Testis (tissue), 2 donors: ENCODE measurements around the gene KRTAP5-9.

Experiments used
- POLR2A ChIP-seq: fragments of 450-650 bp; IDR thresholded peaks from one replicate; pipeline ENCODE4 v1.6.1; 2017; ENCODE audit warnings: antibody characterized with exemption, mild to moderate bottlenecking, moderate library complexity
- TF ChIP-seq, protein P1 (sequence below), 3 experiments: fragments of 450-650 bp in 2 of 3; fragments of 200-600 bp in 1 of 3; sonication (generic) in 1 of 3; IDR thresholded peaks; one replicate each; pipeline ENCODE4 v1.5.1; 2016 to 2019; ENCODE audit warnings: antibody characterized with exemption in 3 of 3, mild to moderate bottlenecking in 2 of 3, moderate library complexity in 1 of 3

DNA sequence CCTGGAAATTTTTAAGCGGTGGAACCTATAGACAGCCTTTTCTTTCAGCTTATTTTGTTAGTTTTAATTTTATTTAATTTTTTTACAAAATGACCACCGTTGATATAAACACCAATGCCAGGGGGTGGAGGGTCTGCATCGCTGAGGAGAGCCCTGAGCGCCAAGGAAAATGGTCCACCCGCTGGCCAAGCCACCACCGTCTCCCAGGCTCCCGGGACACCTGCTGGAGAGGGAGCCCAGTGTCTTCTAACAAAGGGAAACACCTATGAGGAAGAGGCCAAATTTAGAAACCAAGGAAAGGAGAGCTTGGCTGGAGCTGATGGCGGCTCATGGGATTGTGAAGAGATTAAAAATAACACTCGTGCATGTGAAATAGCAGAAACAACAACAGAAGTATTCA is 10.7 kb upstream of the KRTAP5-9 start:
- TF ChIP-seq POLR2A: no peak
- TF ChIP-seq, protein P1, sequence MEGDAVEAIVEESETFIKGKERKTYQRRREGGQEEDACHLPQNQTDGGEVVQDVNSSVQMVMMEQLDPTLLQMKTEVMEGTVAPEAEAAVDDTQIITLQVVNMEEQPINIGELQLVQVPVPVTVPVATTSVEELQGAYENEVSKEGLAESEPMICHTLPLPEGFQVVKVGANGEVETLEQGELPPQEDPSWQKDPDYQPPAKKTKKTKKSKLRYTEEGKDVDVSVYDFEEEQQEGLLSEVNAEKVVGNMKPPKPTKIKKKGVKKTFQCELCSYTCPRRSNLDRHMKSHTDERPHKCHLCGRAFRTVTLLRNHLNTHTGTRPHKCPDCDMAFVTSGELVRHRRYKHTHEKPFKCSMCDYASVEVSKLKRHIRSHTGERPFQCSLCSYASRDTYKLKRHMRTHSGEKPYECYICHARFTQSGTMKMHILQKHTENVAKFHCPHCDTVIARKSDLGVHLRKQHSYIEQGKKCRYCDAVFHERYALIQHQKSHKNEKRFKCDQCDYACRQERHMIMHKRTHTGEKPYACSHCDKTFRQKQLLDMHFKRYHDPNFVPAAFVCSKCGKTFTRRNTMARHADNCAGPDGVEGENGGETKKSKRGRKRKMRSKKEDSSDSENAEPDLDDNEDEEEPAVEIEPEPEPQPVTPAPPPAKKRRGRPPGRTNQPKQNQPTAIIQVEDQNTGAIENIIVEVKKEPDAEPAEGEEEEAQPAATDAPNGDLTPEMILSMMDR (IDR thresholded peaks at IDR 0.05): no peak
